ENCODE data around the gene P3H2.

P3H2 gene

DNA sequence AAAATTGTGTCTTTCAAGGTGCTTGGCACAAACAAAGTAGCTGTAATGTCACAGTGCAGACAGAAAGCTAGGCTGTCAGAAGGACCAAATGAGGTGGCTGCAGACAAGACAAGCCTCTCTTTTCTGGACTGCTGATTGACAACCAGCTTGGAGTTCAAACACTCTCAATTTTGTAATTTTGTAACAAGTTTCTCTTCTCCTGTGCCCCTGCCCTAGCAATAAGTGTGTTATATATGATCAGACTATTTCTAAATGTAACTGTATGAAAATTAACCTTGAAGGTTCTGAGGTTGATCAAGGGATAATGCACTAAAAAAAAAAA, 172.0 kb downstream of the P3H2 start:
- no peaks in the 10 kb centered on the region for H3K27me3 ChIP-seq (ENCODE audit: control insufficient read depth, insufficient read depth, low read length)
- H3K4me3 ChIP-seq (ENCODE audit: low read length): no peak overlapping the region
- no peak overlapping the region for H3K9ac ChIP-seq (ENCODE audit: low read length)
- H3K4me1 ChIP-seq (ENCODE audit: control insufficient read depth, low read depth, low read length): no peaks in the 10 kb centered on the region
- no peaks in the 10 kb centered on the region for H3K9me3 ChIP-seq (ENCODE audit: control insufficient read depth, low read depth, low read length)
- no peak overlapping the region for H3K27ac ChIP-seq (ENCODE audit: low read length)
- no peaks in the 10 kb centered on the region for H3K36me3 ChIP-seq (ENCODE audit: control insufficient read depth, low read depth, low read length)

DNA sequence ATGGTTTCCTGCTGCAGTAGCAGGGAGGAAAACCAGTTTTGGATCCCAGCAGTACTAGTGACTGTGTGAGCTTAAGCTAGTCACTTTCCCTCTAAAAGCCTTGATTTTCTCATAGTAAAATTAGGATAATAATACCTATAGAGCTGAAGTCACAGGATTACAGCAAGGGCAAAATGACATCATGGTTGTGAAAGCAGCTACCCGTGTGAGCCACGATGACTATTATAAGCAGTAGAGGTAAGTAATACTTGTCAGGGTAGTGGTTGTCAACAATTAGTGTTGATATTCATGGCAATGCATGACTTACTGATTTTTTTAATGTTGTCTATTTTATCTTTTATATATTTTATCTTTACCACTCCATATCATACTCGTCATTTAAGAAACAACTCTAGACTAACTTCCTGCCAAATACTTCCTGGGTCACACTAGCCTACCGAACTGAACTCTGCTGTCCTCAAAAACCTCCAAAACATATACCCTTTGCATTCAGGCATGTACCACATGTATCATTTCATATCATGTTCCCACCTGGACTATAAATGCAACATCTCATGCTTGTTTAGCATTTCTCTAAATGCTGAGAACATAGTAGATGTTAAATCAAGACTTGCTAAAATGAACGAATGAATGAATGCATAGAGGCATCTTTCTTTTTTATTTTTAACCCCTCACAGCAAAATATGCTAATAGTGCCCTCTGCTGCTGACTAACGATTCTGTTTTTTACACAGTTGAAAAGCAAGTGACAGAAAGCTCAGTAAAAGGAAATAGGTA, 172.6 kb downstream of the P3H2 start:
- Histone ChIP-seq H3K9ac (ENCODE audit: low read length) (no peak overlapping the region), H3K27me3 (ENCODE audit: control insufficient read depth, insufficient read depth, low read length) (no peaks in the 10 kb centered on the region), H3K9me3 (ENCODE audit: control insufficient read depth, low read depth, low read length) (no peaks in the 10 kb centered on the region), H3K4me1 (ENCODE audit: control insufficient read depth, low read depth, low read length) (no peaks in the 10 kb centered on the region), H3K27ac (ENCODE audit: low read length) (no peak overlapping the region), H3K4me3 (ENCODE audit: low read length) (no peak overlapping the region), H3K36me3 (ENCODE audit: control insufficient read depth, low read depth, low read length) (no peaks in the 10 kb centered on the region)

DNA sequence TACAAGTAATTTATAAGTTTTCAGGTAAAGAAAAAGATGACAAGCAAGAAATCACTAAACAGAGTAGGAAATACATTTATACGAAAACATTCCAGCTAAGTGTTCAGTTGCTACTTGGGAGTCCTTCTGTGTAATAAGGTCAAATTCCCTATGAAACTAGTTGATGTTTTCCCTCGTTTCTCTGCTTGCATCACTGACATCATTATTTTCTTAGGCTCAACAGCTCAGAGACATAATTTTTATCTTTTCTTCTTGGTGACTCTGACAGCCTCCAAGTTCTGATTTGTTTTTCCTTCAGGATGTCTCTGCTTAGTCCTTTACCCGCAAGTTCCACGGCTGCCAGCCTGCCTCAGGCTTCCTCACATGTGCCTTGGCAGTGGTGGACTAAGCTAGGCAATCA, 173.6 kb downstream of the P3H2 start:
- H3K36me3 ChIP-seq (ENCODE audit: control insufficient read depth, low read depth, low read length): no peaks in the 10 kb centered on the region
- H3K9me3 ChIP-seq (ENCODE audit: control insufficient read depth, low read depth, low read length): no peaks in the 10 kb centered on the region
- H3K9ac ChIP-seq (ENCODE audit: low read length): no peak overlapping the region
- no peaks in the 10 kb centered on the region for H3K4me1 ChIP-seq (ENCODE audit: control insufficient read depth, low read depth, low read length)
- H3K27ac ChIP-seq (ENCODE audit: low read length): no peak overlapping the region
- H3K4me3 ChIP-seq (ENCODE audit: low read length): no peak overlapping the region
- H3K27me3 ChIP-seq (ENCODE audit: control insufficient read depth, insufficient read depth, low read length): no peaks in the 10 kb centered on the region

DNA sequence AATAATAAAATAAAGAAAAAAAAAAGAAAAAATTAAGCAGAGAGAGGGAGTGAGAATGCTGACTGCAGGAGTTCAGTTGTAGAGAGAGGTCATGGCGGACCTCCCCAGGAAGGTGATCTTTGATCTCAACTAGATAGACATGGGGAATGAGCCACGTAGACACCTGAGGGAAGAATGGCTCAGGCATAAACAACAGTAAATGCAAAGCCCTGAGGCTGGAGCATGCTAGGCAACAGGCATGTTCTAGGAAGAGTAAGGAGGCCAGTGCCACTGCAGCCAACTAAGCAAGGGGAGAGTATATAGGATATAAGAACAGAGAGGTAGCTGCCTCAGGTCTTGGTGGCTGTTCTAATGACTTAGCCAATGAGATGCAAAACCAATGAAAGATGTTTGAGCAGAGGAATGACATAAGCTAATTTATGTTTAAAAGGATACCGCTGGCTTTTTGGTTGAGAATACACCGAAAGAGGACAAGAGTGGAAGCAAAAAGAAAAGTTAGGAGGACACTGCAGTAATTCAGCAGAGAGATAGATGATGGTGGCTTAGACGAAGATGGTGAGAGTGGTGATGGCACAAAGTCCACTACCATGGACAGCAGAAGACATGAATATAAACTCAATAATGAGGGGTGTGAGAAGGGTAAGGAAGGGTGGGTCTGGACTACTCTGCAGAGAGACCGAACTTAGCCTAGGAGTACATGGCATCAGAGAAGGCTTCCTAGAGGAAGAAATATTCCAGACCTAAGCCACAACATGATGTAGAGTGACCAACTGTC, 174.6 kb downstream of the P3H2 start:
- Histone ChIP-seq H3K27ac (ENCODE audit: low read length) (no peak overlapping the region), H3K27me3 (ENCODE audit: control insufficient read depth, insufficient read depth, low read length) (no peaks in the 10 kb centered on the region), H3K9ac (ENCODE audit: low read length) (no peak overlapping the region), H3K4me1 (ENCODE audit: control insufficient read depth, low read depth, low read length) (no peaks in the 10 kb centered on the region), H3K4me3 (ENCODE audit: low read length) (no peak overlapping the region), H3K9me3 (ENCODE audit: control insufficient read depth, low read depth, low read length) (no peaks in the 10 kb centered on the region), H3K36me3 (ENCODE audit: control insufficient read depth, low read depth, low read length) (no peaks in the 10 kb centered on the region)

DNA sequence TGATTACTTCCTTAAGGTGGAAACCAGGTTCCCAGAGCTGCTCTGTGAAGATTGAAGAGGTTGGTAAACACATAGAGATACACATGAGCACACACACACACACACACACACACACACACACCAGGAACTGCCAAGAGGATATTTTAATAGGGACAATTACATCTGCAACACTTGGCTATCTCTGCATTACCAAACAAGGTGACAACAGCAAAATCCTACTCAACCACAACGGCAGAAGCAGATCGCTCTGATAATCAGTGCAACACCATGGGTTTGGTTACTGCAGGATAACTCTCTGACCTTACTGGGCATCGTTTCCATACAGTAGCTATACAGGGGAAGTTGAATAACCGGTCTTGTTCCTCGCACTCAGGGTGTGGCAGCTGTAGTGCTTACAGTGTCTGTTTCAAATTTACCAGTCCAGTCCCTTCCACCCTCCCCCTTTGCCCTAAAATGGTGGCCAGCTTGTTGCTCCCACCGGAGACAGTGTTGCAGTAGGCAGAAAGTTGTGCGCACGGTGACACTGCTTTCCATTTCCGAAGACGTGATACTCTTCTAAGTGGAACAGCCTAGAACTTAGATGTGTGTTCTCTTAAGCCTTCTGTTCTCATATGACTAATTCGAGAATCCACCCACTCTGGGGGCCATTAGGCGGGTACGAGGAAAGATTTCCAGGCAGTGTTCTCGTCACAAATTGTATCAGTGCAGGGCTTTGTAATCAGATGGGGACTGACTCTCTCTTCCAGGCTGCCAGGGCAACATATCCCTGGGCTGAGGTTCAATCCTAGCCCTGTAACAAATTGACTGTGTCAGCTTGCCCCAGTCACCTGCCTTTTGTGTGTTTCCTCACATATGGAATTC, 176.2 kb downstream of the P3H2 start:
- Histone ChIP-seq H3K4me3 (ENCODE audit: low read length) (no peak overlapping the region), H3K9ac (ENCODE audit: low read length) (no peak overlapping the region), H3K27me3 (ENCODE audit: control insufficient read depth, insufficient read depth, low read length) (no peaks in the 10 kb centered on the region), H3K9me3 (ENCODE audit: control insufficient read depth, low read depth, low read length) (no peaks in the 10 kb centered on the region), H3K36me3 (ENCODE audit: control insufficient read depth, low read depth, low read length) (no peaks in the 10 kb centered on the region), H3K4me1 (ENCODE audit: control insufficient read depth, low read depth, low read length) (no peaks in the 10 kb centered on the region), H3K27ac (ENCODE audit: low read length) (no peak overlapping the region)

DNA sequence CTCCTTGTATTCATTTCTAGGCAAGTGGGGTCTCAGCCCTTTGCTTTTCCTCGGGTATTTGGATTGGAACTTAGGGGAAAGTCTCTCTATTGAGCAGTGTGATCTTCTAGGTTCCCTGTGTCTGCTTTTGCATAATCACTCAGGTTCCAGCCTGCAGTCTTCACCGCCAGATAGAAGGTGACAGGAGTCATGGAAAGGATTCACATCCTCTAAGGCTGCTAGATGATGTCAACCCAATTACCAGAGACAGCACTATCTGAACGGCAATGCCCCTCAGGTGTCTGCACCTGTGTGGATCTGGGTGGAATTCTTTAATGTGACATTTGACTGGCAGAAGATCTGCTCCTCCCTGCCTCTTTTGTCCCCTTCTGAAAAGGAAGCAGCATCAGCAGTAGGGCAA, 177.7 kb downstream of the P3H2 start:
- Histone ChIP-seq H3K4me1 (ENCODE audit: control insufficient read depth, low read depth, low read length) (no peaks in the 10 kb centered on the region), H3K9me3 (ENCODE audit: control insufficient read depth, low read depth, low read length) (no peaks in the 10 kb centered on the region), H3K27ac (ENCODE audit: low read length) (no peak overlapping the region), H3K9ac (ENCODE audit: low read length) (no peak overlapping the region), H3K27me3 (ENCODE audit: control insufficient read depth, insufficient read depth, low read length) (no peaks in the 10 kb centered on the region), H3K36me3 (ENCODE audit: control insufficient read depth, low read depth, low read length) (no peaks in the 10 kb centered on the region), H3K4me3 (ENCODE audit: low read length) (no peak overlapping the region)

DNA sequence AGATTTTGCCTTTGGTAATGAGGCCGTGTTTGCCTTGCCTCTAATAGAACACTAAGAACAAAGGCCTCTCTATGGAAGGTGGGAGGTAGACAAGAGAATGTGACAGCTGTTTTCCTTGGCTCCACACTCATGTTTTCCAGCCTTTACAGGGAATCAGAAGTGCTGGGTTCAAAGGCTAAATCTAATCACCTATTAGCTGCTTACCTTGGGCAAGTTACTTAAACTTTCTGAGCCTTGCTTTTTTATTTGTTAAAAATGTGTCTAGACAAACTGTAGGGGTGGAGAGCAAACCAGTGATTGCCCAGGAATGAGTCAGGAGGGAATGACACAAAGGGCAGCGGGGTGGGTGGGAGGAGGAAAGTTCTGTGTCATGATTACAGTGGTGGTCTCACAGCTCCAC, 179.0 kb downstream of the P3H2 start:
- H3K27me3 ChIP-seq (ENCODE audit: control insufficient read depth, insufficient read depth, low read length): no peaks in the 10 kb centered on the region
- no peak overlapping the region for H3K27ac ChIP-seq (ENCODE audit: low read length)
- H3K9ac ChIP-seq (ENCODE audit: low read length): no peak overlapping the region
- no peaks in the 10 kb centered on the region for H3K9me3 ChIP-seq (ENCODE audit: control insufficient read depth, low read depth, low read length)
- no peaks in the 10 kb centered on the region for H3K4me1 ChIP-seq (ENCODE audit: control insufficient read depth, low read depth, low read length)
- H3K4me3 ChIP-seq (ENCODE audit: low read length): no peak overlapping the region
- H3K36me3 ChIP-seq (ENCODE audit: control insufficient read depth, low read depth, low read length): no peaks in the 10 kb centered on the region

DNA sequence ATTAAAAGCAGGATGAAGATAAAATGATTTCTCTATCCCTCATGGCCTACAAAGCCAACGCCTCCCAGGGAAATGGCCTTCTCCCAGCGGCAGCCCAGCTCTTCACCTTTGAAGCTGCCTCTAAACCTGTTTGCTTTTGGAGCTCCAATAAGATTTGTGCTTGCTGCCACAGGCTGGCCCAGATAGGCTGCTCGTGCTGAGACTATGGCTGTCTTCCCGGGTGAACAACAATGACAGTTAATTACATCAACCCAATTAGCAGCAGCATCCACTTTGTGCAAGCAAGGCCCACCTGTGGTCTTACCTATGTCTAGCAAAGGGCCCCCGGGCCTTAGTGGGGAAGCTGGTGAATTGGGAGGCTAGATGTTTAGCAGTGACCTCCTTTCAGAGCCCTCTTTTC, 179.6 kb downstream of the P3H2 start:
- Histone ChIP-seq H3K27me3 (ENCODE audit: control insufficient read depth, insufficient read depth, low read length) (no peaks in the 10 kb centered on the region), H3K4me1 (ENCODE audit: control insufficient read depth, low read depth, low read length) (no peaks in the 10 kb centered on the region), H3K9me3 (ENCODE audit: control insufficient read depth, low read depth, low read length) (no peaks in the 10 kb centered on the region), H3K27ac (ENCODE audit: low read length) (no peak overlapping the region), H3K36me3 (ENCODE audit: control insufficient read depth, low read depth, low read length) (no peaks in the 10 kb centered on the region), H3K4me3 (ENCODE audit: low read length) (no peak overlapping the region), H3K9ac (ENCODE audit: low read length) (no peak overlapping the region)

DNA sequence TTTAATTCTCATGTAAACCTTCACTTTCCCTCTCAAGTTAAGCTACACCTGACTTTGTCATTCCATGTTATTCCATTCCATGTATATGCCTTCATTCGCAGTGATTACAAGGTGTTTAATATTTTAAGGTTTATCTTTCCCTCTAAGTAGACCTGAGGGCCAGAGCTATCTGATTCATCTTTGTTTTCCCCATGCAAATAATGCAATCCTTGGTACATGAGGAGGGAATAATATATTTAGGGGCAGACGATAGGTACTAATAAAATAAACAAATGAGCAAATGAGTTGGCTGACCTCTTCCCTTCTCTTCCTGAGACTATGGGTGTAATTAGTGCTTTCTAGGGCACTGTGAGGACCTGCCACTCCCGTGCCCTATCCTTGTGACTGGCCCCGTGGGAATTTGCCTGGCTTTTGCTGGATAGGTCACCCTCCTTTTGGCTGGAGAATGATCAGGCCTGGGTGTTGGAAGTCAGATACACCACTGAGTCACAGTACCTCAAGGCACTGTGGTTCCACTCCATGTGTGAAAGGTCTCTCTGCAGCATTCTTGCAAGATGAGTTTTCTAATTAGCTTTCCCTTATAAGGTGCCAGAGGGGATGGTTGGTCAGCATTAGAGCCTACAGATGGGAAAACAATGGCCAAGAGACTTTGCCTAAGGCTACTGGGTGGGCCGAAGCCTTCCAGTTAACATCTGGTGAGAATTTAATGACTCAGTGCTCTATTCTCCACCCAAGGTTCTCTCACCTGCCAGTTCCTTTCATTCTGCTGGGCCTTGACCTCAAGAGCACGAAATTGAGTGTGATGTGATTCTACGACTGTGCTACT, 183.2 kb downstream of the P3H2 start:
- no peak overlapping the region for H3K27ac ChIP-seq (ENCODE audit: low read length)
- H3K9me3 ChIP-seq (ENCODE audit: control insufficient read depth, low read depth, low read length): no peaks in the 10 kb centered on the region
- no peaks in the 10 kb centered on the region for H3K27me3 ChIP-seq (ENCODE audit: control insufficient read depth, insufficient read depth, low read length)
- H3K9ac ChIP-seq (ENCODE audit: low read length): no peak overlapping the region
- H3K36me3 ChIP-seq (ENCODE audit: control insufficient read depth, low read depth, low read length): no peaks in the 10 kb centered on the region
- no peaks in the 10 kb centered on the region for H3K4me1 ChIP-seq (ENCODE audit: control insufficient read depth, low read depth, low read length)
- H3K4me3 ChIP-seq (ENCODE audit: low read length): no peak overlapping the region

DNA sequence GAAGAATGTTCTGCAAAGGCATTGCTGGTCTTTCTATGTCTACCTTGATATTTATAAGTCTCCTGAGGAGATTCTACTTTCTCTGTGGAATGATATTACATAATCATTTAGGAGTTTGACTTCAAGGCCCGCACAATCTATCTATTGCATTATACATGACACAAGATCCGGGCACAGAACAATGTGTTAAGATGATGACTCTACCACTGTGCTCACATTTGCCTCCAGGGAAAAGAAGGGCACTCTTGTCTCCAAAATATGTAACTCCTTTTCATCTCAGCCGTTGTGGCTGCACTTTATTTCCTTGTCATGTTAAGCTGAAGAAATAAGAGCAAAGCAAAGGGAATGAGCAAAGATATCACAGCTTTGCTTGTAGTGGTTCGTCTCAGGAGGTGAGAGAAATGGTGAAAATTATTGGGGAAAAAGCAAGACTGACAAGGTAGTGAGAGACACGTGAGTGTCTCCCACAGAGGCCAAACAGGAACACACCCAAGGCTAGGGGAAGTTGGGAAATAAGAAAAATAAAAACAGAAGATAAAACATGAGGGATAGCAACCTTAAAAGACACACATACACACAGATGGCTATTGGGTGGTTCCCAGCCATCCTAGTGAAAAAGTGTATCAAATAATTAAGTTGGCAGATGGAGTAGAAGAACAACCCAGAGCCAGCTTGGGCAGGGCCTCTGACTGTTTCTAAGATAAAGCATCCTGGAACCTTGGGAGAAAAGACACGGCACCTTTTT, 184.3 kb downstream of the P3H2 start:
- H3K27ac ChIP-seq (ENCODE audit: low read length): no peak overlapping the region

More for the DNA sequence above, 184.3 kb downstream of the P3H2 start:
- H3K36me3 ChIP-seq (ENCODE audit: control insufficient read depth, low read depth, low read length): no peaks in the 10 kb centered on the region
- H3K4me1 ChIP-seq (ENCODE audit: control insufficient read depth, low read depth, low read length): no peaks in the 10 kb centered on the region
- H3K9ac ChIP-seq (ENCODE audit: low read length): no peak overlapping the region
- no peak overlapping the region for H3K4me3 ChIP-seq (ENCODE audit: low read length)
- H3K9me3 ChIP-seq (ENCODE audit: control insufficient read depth, low read depth, low read length): no peaks in the 10 kb centered on the region
- no peaks in the 10 kb centered on the region for H3K27me3 ChIP-seq (ENCODE audit: control insufficient read depth, insufficient read depth, low read length)

All from iPS-18a (cell line).